ENCODE measurements around the gene IPO9.
A peak's percentile ranks its signal among the peaks of the same experiment; 100 is the strongest.

Gene IPO9

GRCh38 chr1:201828820-201829774 is at the start of gene IPO9:
TSS of gene IPO9 (plus strand) at chr1:201829157. CDS start at chr1:201829210, 53 bp downstream.
- DNase-seq: peak; percentile 87 to 93 (median 92)

- no peak for DNase-seq
These were observed 49.5 kb upstream of the IPO9 start for GRCh38 chr1:201779351-201779880.

- no peak for DNase-seq
These were observed 48.0 kb upstream of the IPO9 start for GRCh38 chr1:201780952-201781351.

- DNase-seq: no peak
These were observed 47.5 kb upstream of the IPO9 start for GRCh38 chr1:201781437-201781836.

DNA sequence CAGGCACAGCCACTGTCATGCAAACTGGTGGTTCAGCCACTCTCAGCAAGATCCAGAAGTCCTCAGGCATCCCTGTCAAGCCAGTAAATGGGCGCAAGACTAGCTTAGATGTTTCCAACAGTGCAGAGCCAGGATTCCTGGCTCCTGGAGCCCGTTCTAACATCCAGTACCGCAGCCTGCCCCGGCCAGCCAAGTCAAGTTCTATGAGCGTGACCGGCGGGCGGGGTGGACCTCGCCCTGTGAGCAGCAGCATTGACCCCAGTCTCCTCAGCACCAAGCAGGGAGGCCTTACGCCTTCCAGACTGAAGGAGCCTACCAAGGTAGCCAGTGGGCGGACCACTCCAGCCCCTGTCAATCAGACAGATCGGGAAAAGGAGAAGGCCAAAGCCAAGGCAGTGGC is 46.6 kb upstream of the IPO9 start:
- DNase-seq: no peak

DNA sequence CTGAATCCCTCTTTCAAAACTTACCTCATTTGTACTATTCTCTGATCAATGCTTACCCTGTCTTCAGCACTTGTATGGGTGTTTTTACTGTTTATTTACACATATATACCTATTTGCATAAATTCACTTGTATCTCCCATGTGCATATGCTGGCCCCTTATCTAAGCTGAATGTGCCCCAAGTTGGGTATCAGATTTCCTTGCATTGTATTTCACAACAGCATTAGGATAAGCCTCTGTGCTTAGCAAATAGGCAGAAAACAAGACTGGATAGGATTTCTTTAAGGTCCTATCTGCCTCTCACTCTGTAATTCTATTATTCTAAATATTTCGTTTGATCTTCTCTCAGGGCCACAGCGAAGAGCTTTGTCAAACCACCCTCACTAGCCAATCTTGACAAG is 45.9 kb upstream of the IPO9 start:
- no peak for DNase-seq

- DNase-seq: no peak
These were observed 45.4 kb upstream of the IPO9 start for GRCh38 chr1:201783572-201783971.

DNA sequence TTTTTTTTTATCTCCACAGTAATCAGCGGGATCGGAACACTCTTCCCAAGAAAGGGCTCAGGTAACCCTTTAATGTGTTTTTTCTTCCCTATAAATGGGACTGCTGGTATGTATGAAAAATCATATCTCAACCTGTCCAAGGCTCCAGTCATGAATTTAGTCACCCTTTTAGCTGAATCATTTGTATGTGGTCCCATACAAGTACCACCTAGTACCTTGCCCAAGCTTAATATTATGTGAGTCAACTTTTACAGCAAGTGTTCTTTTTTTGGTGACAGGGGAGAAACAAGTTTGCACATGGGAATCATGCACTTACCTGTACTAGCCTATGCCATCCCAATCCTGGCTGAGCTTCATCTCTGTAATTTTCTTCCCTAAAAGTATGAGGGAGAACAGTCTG is 43.7 kb upstream of the IPO9 start:
- DNase-seq: no peak

- DNase-seq: no peak
These were observed 42.1 kb upstream of the IPO9 start for GRCh38 chr1:201786824-201787223.

DNA sequence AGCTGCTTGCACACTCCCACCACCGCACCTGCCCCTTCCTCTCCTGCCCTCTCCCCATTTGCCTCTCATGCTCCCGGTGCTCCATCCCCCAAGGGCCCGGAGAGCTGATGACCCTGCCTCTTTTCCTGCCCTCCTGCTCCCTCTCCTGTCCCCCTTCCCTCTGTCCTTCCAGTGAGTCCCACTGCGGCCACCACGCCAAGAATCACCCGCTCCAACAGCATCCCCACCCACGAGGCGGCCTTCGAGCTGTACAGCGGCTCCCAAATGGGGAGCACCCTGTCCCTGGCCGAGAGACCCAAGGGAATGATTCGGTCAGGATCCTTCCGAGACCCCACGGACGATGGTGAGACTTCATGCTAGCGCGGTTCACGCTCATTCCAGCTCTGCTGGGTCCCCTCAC is 40.7 kb upstream of the IPO9 start:
- no peak for DNase-seq

DNA sequence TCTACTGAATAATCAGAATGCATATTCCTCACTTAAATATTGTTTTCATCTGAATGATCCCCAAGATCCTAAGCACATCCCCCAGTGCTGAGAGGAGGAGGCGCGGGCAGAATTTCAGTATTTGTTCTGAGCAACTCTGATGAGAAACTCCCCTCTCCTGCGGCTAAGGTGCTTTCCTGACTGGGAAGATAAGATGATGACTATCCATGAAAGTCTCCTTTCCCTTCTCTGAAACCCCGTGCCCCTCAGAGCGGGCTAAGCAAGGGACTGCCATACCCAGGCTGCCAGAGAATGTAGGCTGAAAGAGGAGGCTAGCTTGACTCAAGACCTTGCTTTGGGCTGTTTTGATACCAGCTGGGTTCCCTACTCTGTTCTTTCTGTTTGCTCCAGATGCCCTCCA is 39.7 kb upstream of the IPO9 start:
- no peak for DNase-seq

DNA sequence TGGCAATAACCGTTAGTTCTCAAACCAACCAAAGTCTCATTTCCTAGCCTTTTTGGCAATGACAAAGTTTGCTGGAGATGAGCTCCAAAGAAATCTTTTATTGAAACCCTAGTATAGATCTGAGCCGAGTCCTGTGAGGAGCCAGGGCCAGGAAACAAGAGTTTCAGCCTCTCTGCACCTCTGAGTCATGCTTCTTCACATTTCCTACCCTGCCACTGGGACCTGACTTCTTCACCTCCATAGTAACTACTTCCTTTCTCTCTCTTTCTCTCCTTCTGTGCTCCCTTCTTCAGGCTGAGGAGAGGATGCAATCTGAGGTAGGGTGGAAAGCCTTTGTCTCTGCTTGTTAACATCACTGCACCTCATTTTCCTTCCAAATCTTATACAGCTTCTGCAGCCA is 38.7 kb upstream of the IPO9 start:
- no peak for DNase-seq

- DNase-seq: no peak
These were observed 37.7 kb upstream of the IPO9 start for GRCh38 chr1:201791051-201791778.

DNA sequence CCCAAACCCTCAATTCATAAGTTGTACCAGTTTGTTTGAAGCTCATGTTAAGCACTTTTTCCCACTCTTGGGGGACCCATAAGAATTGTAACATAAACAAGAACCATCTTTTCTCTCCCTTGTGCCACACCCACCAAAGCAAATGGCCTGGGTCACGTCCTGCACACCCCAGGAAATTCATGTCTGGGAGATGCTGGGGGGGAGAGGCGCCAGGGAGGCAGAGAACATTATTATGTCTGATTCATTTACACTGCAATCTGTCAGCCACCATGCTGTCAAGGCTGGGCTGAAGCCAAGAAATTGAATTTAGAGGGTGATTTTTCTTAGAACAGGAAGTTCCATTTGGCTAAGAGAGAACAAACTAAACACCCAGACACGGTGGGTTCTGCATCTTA is 37.2 kb upstream of the IPO9 start:
- DNase-seq: no peak

DNA sequence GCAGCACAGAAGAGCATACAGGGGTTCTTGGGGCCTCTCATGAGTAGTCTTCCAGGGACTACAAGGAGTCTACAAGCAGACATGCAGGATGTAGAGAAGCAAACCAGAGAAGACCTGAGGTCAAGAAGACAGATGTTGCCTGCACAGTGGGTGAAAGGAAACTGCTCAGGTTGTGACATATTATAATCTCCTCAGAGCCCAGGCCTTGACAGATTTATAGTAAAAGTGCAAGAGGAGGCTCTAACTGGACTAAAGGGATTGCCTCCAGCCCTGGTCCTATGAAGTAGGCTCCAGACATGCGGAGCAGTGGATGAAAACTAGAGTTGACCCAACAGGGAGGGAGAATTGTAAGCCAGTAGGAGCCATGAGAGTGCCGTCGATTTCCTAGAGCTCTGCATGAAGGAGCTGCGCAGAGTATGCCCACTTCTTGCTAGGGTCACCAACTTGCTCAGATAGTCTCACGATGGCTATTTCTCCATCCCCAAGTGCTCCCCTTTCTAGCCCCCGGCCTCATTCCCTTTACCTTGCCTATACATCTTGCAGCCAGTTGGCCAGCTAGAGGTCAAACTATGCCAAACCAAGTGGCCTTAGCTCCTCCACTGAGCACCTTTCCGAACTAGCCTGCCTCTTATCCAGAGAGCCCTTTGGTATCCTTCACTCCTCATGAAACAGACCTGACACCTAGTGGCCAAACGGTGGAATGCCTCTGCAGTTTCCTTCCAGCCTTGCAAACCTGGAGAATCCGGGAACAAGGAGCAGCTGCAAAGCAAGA is 36.2 kb upstream of the IPO9 start:
- DNase-seq: peak in 2 of 4 experiments; percentile 10 to 22

DNA sequence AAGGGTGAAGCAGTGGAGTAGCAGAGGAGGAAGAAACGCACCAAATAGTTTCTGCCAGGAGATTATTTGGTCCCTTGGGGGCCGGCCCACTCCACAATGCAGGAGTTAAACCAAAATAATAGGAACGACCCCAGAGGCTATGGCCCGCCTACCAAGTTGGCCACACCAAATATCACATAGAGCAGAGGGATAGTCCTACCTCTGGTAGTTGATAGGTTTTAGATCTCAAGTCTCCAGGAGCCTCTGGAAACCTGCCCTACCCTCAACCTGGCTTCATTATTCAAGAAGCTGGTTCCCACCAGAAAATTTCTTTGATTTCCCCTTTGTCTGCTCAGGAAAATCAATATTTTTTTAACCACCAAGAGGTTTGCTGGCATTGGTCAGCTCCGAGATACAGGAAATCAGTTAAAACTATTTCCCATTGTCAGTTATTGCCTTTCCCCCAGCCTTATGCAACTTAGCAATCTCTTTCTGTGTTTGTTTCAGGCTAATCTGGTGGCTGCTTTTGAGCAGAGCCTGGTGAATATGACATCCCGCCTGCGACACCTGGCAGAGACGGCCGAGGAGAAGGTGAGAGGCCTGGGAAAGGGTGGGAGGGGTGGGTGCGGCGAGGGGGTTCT is 35.5 kb upstream of the IPO9 start:
- no peak for DNase-seq

- no peak for DNase-seq
These were observed 33.9 kb upstream of the IPO9 start for GRCh38 chr1:201795066-201795465.

DNA sequence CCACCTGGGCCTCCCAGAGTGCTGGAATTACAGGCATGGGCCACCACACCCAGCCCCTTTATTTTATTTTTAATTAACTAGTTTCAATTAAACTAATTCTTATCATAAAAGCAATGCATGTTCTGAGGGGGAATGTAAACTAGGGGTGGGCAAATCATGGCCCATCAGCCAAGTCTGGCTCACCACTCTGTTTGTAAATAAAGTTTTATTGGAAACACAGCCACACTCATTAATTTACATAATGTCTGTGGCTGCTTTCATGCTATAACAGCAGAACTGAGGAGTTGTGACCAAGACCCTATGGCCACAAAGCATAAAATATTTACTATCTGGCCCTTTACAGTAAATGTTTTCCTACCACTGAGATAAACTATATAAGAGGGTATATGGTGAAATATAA is 28.7 kb upstream of the IPO9 start:
- DNase-seq: no peak

DNA sequence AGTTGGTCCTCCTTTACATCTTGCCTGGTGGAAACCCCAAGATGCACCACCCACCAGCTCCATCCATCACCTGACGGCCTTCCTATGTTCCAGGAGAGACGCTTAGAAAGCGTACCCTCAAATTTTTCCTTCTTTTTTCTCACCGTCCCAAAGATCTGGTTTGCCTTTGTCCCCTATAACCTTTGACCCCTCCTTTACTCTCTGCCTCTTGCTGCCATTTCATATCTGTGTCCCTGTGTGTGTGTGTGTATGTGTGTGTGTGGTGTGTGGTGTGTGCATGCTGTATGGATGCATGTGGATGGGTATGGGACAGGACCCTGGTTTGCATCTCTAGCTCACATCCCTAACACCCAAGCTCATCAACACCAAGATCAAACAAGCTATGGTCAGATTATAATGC is 22.2 kb upstream of the IPO9 start:
- DNase-seq: no peak

DNA sequence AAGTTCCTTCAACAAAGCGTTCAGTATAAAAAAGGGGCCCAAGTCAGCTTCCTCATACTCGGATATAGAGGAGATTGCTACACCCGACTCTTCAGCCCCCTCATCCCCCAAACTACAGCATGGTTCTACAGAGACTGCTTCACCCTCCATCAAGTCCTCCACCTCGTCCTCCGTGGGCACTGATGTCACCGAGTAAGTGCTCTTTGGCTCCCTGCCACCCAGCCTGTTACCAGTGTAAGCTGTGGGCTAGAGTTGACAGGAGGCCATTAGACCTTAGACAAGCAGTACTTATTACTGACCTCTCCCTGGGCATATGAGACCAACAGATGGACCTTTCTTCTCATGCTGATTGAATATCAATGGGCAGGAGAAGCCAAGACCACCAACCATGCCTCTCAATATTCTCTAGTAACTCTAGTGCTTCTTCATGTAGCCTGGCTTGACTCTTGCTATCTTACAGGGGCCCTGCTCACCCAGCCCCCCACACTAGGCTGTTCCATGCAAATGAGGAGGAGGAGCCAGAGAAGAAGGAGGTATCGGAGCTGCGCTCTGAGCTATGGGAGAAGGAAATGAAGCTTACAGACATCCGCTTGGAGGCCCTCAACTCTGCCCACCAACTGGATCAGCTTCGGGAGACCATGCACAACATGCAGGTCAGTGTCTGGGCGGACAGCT is 20.9 kb upstream of the IPO9 start:
- no peak for DNase-seq

- no peak for DNase-seq
These were observed 20.3 kb upstream of the IPO9 start for GRCh38 chr1:201808633-201808990.

DNA sequence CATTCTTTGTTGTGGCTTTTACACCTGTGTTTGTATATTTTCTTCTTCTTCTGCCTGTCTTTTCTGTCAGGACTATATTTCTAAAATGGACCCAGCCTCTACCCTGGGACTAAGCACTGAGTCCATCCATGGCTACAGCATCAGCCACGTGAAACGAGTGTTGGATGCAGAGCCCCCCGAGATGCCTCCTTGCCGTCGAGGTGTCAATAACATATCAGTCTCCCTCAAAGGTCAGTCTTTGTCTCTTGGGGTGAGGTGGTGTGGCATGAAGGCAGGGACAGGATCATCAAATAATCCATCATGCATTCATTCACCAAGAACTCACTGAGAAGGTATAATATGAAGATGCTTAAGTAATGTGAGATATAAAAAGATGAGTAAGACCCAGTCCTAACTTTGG is 19.1 kb upstream of the IPO9 start:
- no peak for DNase-seq
